H1 (cell line): ENCODE measurements around the gene NRK. TPM values are rescaled to one million over a fixed set of nuclear protein-coding genes. Genes with fewer than 3 reads are reported as not detected.

Experiments used
- CTCF ChIA-PET: fragments of 300-600 bp; sonication (Branson Sonifier 250); formaldehyde crosslinking; loops from one replicate; lab custom pipeline; 2021; ENCODE audit not compliant: partially characterized antibody; lab: Charles Lee
- POLR2A ChIA-PET: fragments of 300-600 bp; sonication (Branson Sonifier 250); formaldehyde crosslinking; loops from one replicate; lab custom pipeline; 2021; ENCODE audit warnings: inconsistent platforms; ENCODE audit not compliant: partially characterized antibody; lab: Charles Lee
- DNase-seq, 2 experiments: peaks; one replicate each; pipeline versions ENCODE4 v3.0.0 to v3.0.0-alpha.2; 2010 to 2022; ENCODE audit warnings: low spot score in 2 of 2, low read depth in 1 of 2, mixed read lengths in 1 of 2
- FAIRE-seq: peaks from 2 replicates; lab custom pipeline; 2011; peaks lifted over from hg19 to GRCh38; lab: Jason Lieb, UNC
- H2AFZ ChIP-seq: 2 replicates; pipeline ENCODE4 v1.8.1; 2012; ENCODE audit warnings: low read length, inconsistent platforms
- H2AK5ac ChIP-seq: 2 replicates; pipeline ENCODE4 v1.6.1; 2013; ENCODE audit warnings: low read depth, low read length
- H2BK120ac ChIP-seq: replicated peaks from 2 replicates; pipeline ENCODE3; 2013; ENCODE audit warnings: low read depth, low read length, inconsistent platforms
- H2BK12ac ChIP-seq: 2 replicates; pipeline ENCODE4 v1.6.1; 2013; ENCODE audit warnings: low read depth, low read length
- H2BK15ac ChIP-seq: 2 replicates; pipeline ENCODE4 v1.6.1; 2013; ENCODE audit warnings: low read length
- H2BK20ac ChIP-seq: 2 replicates; pipeline ENCODE4 v1.6.1; 2013; ENCODE audit warnings: low read length
- H2BK5ac ChIP-seq: 2 replicates; pipeline ENCODE4 v1.6.1; 2013; ENCODE audit warnings: low read depth, low read length
- H3K14ac ChIP-seq: 2 replicates; pipeline ENCODE4 v1.6.1; 2013; ENCODE audit warnings: inconsistent platforms; ENCODE audit not compliant: insufficient read length
- H3K18ac ChIP-seq: 2 replicates; pipeline ENCODE4 v1.6.1; 2013; ENCODE audit warnings: low read length; ENCODE audit errors: extremely low read depth
- H3K23ac ChIP-seq: 2 replicates; pipeline ENCODE4 v1.6.1; 2013; ENCODE audit warnings: inconsistent platforms; ENCODE audit not compliant: insufficient read length
- H3K23me2 ChIP-seq: 2 replicates; pipeline ENCODE4 v1.6.1; 2013; ENCODE audit warnings: low read depth, low read length
- H3K27ac ChIP-seq: 2 replicates; pipeline ENCODE4 v1.6.1; 2011; ENCODE audit warnings: low read depth, low read length, inconsistent platforms
- H3K27me3 ChIP-seq, 4 experiments: replicated peaks in 1 of 4; 1 replicate in 1 of 4; 2 replicates in 3 of 4; pipeline versions ENCODE4 v1.6.1 to v1.8.1; 2011 to 2013; ENCODE audit warnings: low read length in 3 of 4, mild to moderate bottlenecking in 3 of 4, inconsistent platforms in 2 of 4, mixed read lengths in 2 of 4, moderate library complexity in 1 of 4; ENCODE audit not compliant: control insufficient read depth in 3 of 4, insufficient read depth in 3 of 4; ENCODE audit errors: extremely low read depth in 1 of 4
- H3K36me3 ChIP-seq, 4 experiments: 2 replicates each; pipeline versions ENCODE4 v1.6.1 to v1.8.1; 2011 to 2013; ENCODE audit warnings: mild to moderate bottlenecking in 4 of 4, low read length in 3 of 4, moderate library complexity in 2 of 4, control low read depth in 1 of 4, inconsistent platforms in 1 of 4; ENCODE audit not compliant: insufficient read depth in 4 of 4, control insufficient read depth in 2 of 4
- H3K4ac ChIP-seq: replicated peaks from 2 replicates; pipeline ENCODE3; 2013; ENCODE audit warnings: low read length, low read depth, mixed read lengths, inconsistent platforms; ENCODE audit not compliant: insufficient read length
- H3K4me1 ChIP-seq, 4 experiments: replicated peaks in 1 of 4; 1 replicate in 1 of 4; 2 replicates in 3 of 4; pipeline versions ENCODE4 v1.6.1 to v1.8.1; 2011 to 2013; ENCODE audit warnings: low read length in 3 of 4, inconsistent platforms in 2 of 4, mixed read lengths in 1 of 4; ENCODE audit not compliant: insufficient read depth in 4 of 4, control insufficient read depth in 3 of 4
- H3K4me2 ChIP-seq, 2 experiments: 2 replicates each; pipeline versions ENCODE4 v1.6.1 to v1.8.1; 2011 to 2013; ENCODE audit warnings: low read depth in 2 of 2, low read length in 2 of 2, control low read depth in 1 of 2, inconsistent platforms in 1 of 2, mild to moderate bottlenecking in 1 of 2; ENCODE audit not compliant: insufficient read depth in 1 of 2
- H3K4me3 ChIP-seq, 4 experiments: fragments of 200-600, 300-600 bp in 1 of 4; sonication (generic), shearing (Covaris generic), sonication (Bioruptor Twin) in 1 of 4; 2 replicates each; pipeline versions ENCODE4 v1.5.1 to v1.8.1; 2011 to 2016; ENCODE audit warnings: low read length in 4 of 4, low read depth in 3 of 4, control low read depth in 2 of 4, inconsistent platforms in 2 of 4, mild to moderate bottlenecking in 2 of 4, mixed read lengths in 1 of 4, moderate library complexity in 1 of 4; ENCODE audit not compliant: insufficient read depth in 2 of 4; ENCODE audit errors: extremely low read depth in 1 of 4
- H3K56ac ChIP-seq: replicated peaks from 2 replicates; pipeline ENCODE3; 2013; ENCODE audit warnings: low read depth, mild to moderate bottlenecking, mixed read lengths, low read length, inconsistent platforms; ENCODE audit not compliant: insufficient read length
- H3K79me1 ChIP-seq: 2 replicates; pipeline ENCODE4 v1.6.1; 2013; ENCODE audit warnings: low read depth, low read length, control low read depth
- H3K79me2 ChIP-seq, 2 experiments: 2 replicates each; pipeline versions ENCODE4 v1.6.1 to v1.8.1; 2012 to 2013; ENCODE audit warnings: low read length in 2 of 2, mild to moderate bottlenecking in 2 of 2, inconsistent platforms in 1 of 2; ENCODE audit not compliant: insufficient read depth in 2 of 2, control insufficient read depth in 1 of 2
- H3K9ac ChIP-seq, 4 experiments: replicated peaks in 1 of 4; 1 replicate in 1 of 4; 2 replicates in 3 of 4; pipeline versions ENCODE4 v1.6.1 to v1.8.1; 2011 to 2013; ENCODE audit warnings: low read depth in 3 of 4, low read length in 3 of 4, control low read depth in 2 of 4, mild to moderate bottlenecking in 2 of 4, moderate library complexity in 2 of 4, inconsistent platforms in 1 of 4; ENCODE audit errors: extremely low read depth in 1 of 4
- H3K9me3 ChIP-seq, 2 experiments: 2 replicates each; pipeline versions ENCODE4 v1.6.1 to v1.8.1; 2012 to 2013; ENCODE audit warnings: mild to moderate bottlenecking in 2 of 2, moderate library complexity in 2 of 2, control low read depth in 1 of 2, inconsistent platforms in 1 of 2, low read depth in 1 of 2, low read length in 1 of 2, mixed read lengths in 1 of 2; ENCODE audit not compliant: insufficient read depth in 2 of 2
- H4K20me1 ChIP-seq, 2 experiments: replicated peaks in 1 of 2; 2 replicates each; pipeline versions ENCODE3 to v1.8.1; 2011 to 2013; ENCODE audit warnings: inconsistent platforms in 2 of 2, low read length in 2 of 2, mild to moderate bottlenecking in 1 of 2; ENCODE audit not compliant: insufficient read depth in 2 of 2, control insufficient read depth in 1 of 2
- H4K5ac ChIP-seq: 2 replicates; pipeline ENCODE4 v1.6.1; 2013; ENCODE audit warnings: low read length, low read depth, mixed read lengths, inconsistent platforms; ENCODE audit not compliant: insufficient read length
- H4K8ac ChIP-seq: 2 replicates; pipeline ENCODE4 v1.8.0; 2013; ENCODE audit warnings: mild to moderate bottlenecking, moderate library complexity, low read length, inconsistent platforms; ENCODE audit not compliant: insufficient read depth; ENCODE audit errors: extremely low read depth
- H4K91ac ChIP-seq: replicated peaks from 2 replicates; pipeline ENCODE3; 2013; ENCODE audit warnings: low read length, mixed read lengths, inconsistent platforms; ENCODE audit not compliant: insufficient read length
- BCL11A ChIP-seq, 2 experiments: IDR thresholded peaks; one replicate each; pipeline ENCODE4 v1.6.1; 2011; ENCODE audit warnings: low read depth in 2 of 2, low read length in 2 of 2, mild to moderate bottlenecking in 2 of 2
- HDAC2 ChIP-seq, 2 experiments: fragments of 300-600 bp in 1 of 2; sonication (generic) in 1 of 2; IDR thresholded peaks; 2 replicates each; pipeline ENCODE4 v1.6.1; 2011 to 2012; ENCODE audit warnings: low read depth in 2 of 2, low read length in 2 of 2, mild to moderate bottlenecking in 2 of 2, moderate library complexity in 2 of 2, borderline replicate concordance in 1 of 2, inconsistent platforms in 1 of 2
- NRF1 ChIP-seq: IDR thresholded peaks from 2 replicates; pipeline ENCODE4 v1.6.1; 2011; ENCODE audit warnings: mild to moderate bottlenecking, low read depth, low read length, improper control_type of control experiment
- RBBP5 ChIP-seq: IDR thresholded peaks from 2 replicates; pipeline ENCODE4 v1.7.1; 2012; ENCODE audit warnings: low read depth, mild to moderate bottlenecking, inconsistent platforms, low read length, moderate library complexity, borderline replicate concordance
- SAP30 ChIP-seq: fragments of 300-600 bp; sonication (generic); IDR thresholded peaks from 2 replicates; pipeline ENCODE4 v1.7.1; 2012; ENCODE audit warnings: low read length, moderate library complexity, mild to moderate bottlenecking, inconsistent platforms; ENCODE audit not compliant: insufficient read depth, insufficient replicate concordance
- SIN3A ChIP-seq, 2 experiments: IDR thresholded peaks in 1 of 2; conservative IDR thresholded peaks in 1 of 2; 2 replicates each; pipeline ENCODE4 v1.6.1; 2011 to 2012; ENCODE audit warnings: low read length in 2 of 2, improper control_type of control experiment in 1 of 2, low read depth in 1 of 2, mild to moderate bottlenecking in 1 of 2
- SUZ12 ChIP-seq: fragments of 200-600 bp; sonication (generic); IDR thresholded peaks from 2 replicates; pipeline ENCODE4 v1.6.1; 2012; ENCODE audit warnings: mild to moderate bottlenecking, inconsistent platforms, low read length, moderate library complexity, mixed read lengths
- TBP ChIP-seq: IDR thresholded peaks from 2 replicates; pipeline ENCODE4 v1.6.1; 2011; ENCODE audit warnings: low read depth, low read length, improper control_type of control experiment
- ZNF274 ChIP-seq: IDR thresholded peaks from 2 replicates; pipeline ENCODE4 v1.7.0; 2012; ENCODE audit warnings: low read length, borderline replicate concordance; ENCODE audit errors: extremely low read depth
- WGBS, 2 experiments: shearing (Covaris generic) in 1 of 2; methylation state at CpG; one replicate each; pipeline versions ENCODE4 v1.1.6 to v1.1.7; 2013 to 2015; ENCODE audit warnings: low lambda C conversion rate in 2 of 2, mixed read lengths in 2 of 2, inconsistent platforms in 1 of 2, low coverage in 1 of 2, missing lambda C conversion rate in 1 of 2; ENCODE audit not compliant: insufficient replicate concordance in 2 of 2, insufficient coverage in 1 of 2, insufficient read length in 1 of 2; ENCODE audit errors: extremely low coverage in 1 of 2, missing lambda C conversion rate in 1 of 2; 5-methylcytosine and 5-hydroxymethylcytosine counted together
- polyA plus RNA-seq, 7 experiments: library from polyadenylated mRNA; depleted of rRNA in 3 of 7; stranded (reverse) in 5 of 7; unstranded in 2 of 7; fragments of >200 nt in 5 of 7; fragments of 200-250 nt in 2 of 7; gene quantifications; 1 replicate in 5 of 7; 2 replicates in 1 of 7; 4 replicates in 1 of 7; pipeline versions ENCODE4 v1.2.1 to v1.2.3, GENCODE V29; 2011 to 2013; ENCODE audit warnings: missing spikeins in 2 of 7, mixed read lengths in 2 of 7
- total RNA-seq: library from RNA; stranded (reverse); fragmentation: NEBNext Ultra II Directional; extraction: Animal tissue kit (Norgen Biotek cat#: 25700); gene quantifications from 2 replicates; pipeline ENCODE4 v1.2.1, GENCODE V29; 2021

The NRK gene
- total and polyA plus RNA-seq, 2 of the 8 experiments (the other 6 are each of a cell fraction or from before 2014, with no cell fraction given), result 0.86 to 8.3 TPM

- no peaks in the 10 kb centered on the region for H3K79me2 ChIP-seq
- no peaks in the 10 kb centered on the region for H3K36me3 ChIP-seq
- no peak for DNase-seq
- H3K23me2 ChIP-seq, result no peaks in the 10 kb centered on the region
- no peaks in the 10 kb centered on the region for H3K79me1 ChIP-seq
- no peak overlapping the region for H3K4me3 ChIP-seq
- H3K14ac ChIP-seq, result no peak overlapping the region
- H3K4me1 ChIP-seq, result no peaks in the 10 kb centered on the region
- TF ChIP-seq SIN3A (conservative IDR thresholded peaks at IDR 0.05 in 1 of 2, IDR thresholded peaks at IDR 0.05 in 1 of 2; ENCODE audit: low read depth in 1 of 2, low read length in 2 of 2) (no peak), SAP30 (no peak), NRF1 (no peak), BCL11A (IDR thresholded peaks at IDR 0.05; ENCODE audit: low read depth in 2 of 2, low read length in 2 of 2) (no peak), HDAC2 (IDR thresholded peaks at IDR 0.05; ENCODE audit: borderline replicate concordance in 1 of 2, low read depth in 2 of 2, low read length in 2 of 2) (no peak), SUZ12 (no peak), TBP (no peak), ZNF274 (no peak), RBBP5 (no peak)
- no peak for FAIRE-seq
- no peak overlapping the region for H3K23ac ChIP-seq
- 82% methylated on average over 5 of the region's 5 CpGs; no CpG with 5 or more reads in 1 of the 2 experiments for WGBS, 2 experiments
- no peak overlapping the region for H4K5ac ChIP-seq
- H3K4me2 ChIP-seq, result no peak overlapping the region
- no peak overlapping the region for H2BK12ac ChIP-seq
- no peak overlapping the region for H3K4ac ChIP-seq
- H2AK5ac ChIP-seq, result no peak overlapping the region
- CTCF ChIA-PET, result interaction anchor here (0.6 kb wide), 1 partner anchor 65 kb away, joined by 3 read pairs; no protein-coding TSS in a partner anchor
- no peak overlapping the region for H3K18ac ChIP-seq
- H2AFZ ChIP-seq, result no peak overlapping the region
- H3K56ac ChIP-seq, result no peak overlapping the region
- no peaks in the 10 kb centered on the region for H3K9me3 ChIP-seq
- H4K91ac ChIP-seq, result no peak overlapping the region
- H4K20me1 ChIP-seq, result no peaks in the 10 kb centered on the region
- no peak overlapping the region; the same call in 1 of the 2 replicates for H4K8ac ChIP-seq
- no peak overlapping the region for H3K27ac ChIP-seq
- no peak overlapping the region for H2BK5ac ChIP-seq
- POLR2A ChIA-PET, result no interaction called here
- no peak overlapping the region for H2BK20ac ChIP-seq
- H3K27me3 ChIP-seq, result no peaks in the 10 kb centered on the region
- no peak overlapping the region for H2BK120ac ChIP-seq
- no peak overlapping the region for H3K9ac ChIP-seq
- no peak overlapping the region for H2BK15ac ChIP-seq
Observed at GRCh38 chrX:105969487-105969886, 147.1 kb downstream of the NRK start.
